Hematopoietic multipotent progenitor cell treated with erythropoietin and hydrocortisone succinate and interleukin-3 and kit ligand, for 8 days (in vitro differentiated cells): ENCODE results near the gene LRRC49.
"Not testable (repeated sequence)": the region's sequence is repeated elsewhere in the genome, so short reads cannot be mapped to it uniquely, and the experiment has no call there.

Experiments
- DNase-seq: peaks from one replicate; pipeline ENCODE4 v3.0.0-alpha.2; 2015

The LRRC49 gene

GRCh38 chr15:71004506-71004905, 111.9 kb downstream of the LRRC49 start:
- DNase-seq: not testable (repeated sequence)

DNA sequence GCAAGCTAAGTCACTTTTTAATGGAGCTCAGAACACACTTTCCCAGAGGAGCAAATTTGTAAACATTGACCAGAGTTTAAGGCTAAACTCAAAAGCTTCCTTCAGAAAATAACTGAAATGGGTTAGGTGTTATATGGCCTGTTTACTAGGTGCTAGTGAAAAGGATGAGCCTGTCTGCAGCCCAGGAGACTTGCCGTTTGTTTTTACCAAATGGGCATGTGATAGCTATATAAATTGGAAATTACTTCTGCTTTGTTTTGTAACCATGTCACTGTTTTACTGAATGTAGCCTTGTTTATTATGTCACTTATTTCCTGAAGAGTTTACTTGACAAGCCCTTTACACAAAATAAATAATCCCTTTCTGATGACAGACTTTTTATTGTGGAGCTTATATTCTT, 113.3 kb downstream of the LRRC49 start:
- DNase-seq: no peak

GRCh38 chr15:71008250-71008870, 115.7 kb downstream of the LRRC49 start:
- DNase-seq: no peak

DNA sequence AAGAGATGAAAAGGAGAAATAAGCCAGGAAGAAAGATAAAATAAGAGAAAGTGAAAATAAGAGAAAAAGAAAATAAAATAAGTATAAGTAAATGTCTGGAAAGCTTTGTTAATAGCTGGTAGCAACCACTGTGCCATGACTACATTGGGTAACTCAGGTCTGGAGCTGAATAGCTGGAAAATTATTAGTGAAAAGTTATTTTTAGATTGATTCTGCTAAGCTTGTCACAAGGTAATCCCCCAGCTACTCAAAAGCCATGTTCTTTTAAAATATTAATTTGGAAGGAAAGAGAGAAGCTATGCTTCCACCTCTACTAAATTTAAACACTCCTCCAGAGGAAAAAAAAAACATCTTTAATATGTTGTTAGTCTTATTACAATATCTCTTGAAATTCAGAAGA, 117.8 kb downstream of the LRRC49 start:
- DNase-seq: no peak

DNA sequence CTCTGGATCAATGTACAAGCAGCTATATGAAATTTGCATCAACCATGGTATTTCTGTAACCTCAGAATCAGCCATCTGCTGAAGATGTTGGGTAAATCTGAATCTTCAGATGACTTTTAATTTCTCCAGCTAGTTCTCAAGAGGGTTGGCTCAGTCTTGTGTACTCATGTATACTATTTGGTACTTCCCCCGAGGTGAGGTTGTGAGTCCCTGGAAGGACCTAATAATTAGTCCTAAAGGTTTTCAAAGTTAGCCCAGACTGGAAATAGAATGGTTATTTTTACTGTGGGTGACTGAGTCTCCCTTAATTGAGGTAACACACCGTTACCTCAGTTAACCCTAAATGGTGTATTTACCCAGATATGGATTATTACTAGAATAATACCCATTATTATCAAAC, 118.4 kb downstream of the LRRC49 start:
- DNase-seq: no peak

GRCh38 chr15:71011503-71012155, 119.0 kb downstream of the LRRC49 start:
- peak; percentile 16 for DNase-seq

DNA sequence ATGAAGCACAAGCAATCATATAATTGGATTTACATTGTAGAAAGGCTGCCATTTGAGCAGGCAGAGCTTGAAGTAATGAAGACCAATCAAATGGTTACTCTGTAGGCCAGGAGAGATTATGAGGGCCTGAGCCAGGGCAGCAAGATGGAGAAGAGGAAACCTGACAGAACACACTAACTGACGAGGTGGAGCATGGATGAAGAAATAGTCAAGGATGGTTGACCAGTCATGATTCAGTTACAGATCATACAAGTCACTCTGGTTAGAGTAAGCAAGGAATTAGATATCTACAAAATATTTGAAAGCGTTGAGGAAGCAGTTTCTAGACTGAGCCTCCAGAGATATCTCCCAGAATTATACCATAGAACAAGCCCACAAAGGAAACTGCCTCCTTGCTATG, 120.8 kb downstream of the LRRC49 start:
- no peak for DNase-seq

- DNase-seq: no peak
Observed at GRCh38 chr15:71015342-71015741, 122.7 kb downstream of the LRRC49 start.

- not testable (repeated sequence) for DNase-seq
Observed at GRCh38 chr15:71031232-71031631, 138.6 kb downstream of the LRRC49 start.

DNA sequence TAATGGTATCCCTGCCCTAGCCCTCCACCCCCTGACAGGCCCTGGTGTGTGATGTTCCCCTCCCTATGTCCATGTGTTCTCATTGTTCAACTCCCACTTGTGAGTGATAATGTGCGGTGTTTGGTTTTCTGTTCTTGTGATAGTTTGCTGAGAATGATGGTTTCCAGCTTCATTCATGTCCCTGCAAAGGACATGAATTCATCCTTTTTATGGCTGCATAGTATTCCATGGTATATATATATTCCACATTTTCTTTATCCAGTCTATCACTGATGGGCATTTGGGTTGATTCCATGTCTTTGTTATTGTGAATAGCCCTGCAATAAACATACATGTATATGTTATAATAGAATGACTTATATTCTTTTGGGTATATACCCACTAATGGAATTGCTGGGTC, 142.9 kb downstream of the LRRC49 start:
- DNase-seq: not testable (repeated sequence)

GRCh38 chr15:71042356-71042922, 149.8 kb downstream of the LRRC49 start:
- no peak for DNase-seq

- DNase-seq: no peak
Observed at GRCh38 chr15:71043373-71043772, 150.7 kb downstream of the LRRC49 start.

GRCh38 chr15:71044006-71044405, 151.4 kb downstream of the LRRC49 start:
- no peak for DNase-seq

- not testable (repeated sequence) for DNase-seq
Observed at GRCh38 chr15:71046146-71046545, 153.5 kb downstream of the LRRC49 start.

GRCh38 chr15:71048913-71049675, 156.5 kb downstream of the LRRC49 start:
- no peak for DNase-seq

DNA sequence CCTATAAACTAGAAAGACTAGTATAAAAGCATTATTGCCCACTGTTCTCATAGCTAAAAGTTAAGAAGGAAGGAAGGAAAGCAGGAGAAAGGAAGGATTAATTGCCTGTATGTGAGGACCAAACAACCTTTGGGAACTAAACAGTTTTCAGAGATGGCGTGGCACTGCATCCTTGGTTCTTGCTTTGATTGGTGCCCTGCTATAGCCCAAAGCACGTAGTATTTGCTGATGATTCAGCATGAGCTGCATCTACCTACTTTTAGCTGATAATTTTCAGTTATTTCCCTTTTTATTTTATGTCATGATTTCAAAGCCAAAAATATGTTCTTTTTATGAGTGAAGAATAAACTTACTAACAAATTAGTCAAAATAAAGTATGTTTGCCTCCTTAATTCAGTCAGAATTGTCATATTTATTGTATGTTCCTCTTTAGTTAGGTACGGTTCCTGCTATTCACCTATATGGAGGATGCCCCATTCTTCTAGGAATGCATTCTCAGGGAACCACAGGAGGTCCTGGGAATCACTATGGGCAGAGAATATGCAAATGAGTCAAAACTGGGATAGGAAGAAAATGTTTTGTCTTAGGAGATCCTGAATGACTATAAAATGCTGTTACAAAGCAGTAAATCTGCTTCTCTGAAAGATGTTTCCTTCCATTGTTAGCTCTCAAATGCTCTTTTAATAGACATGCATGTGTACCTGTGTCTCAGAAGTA, 157.2 kb downstream of the LRRC49 start:
- no peak for DNase-seq

DNA sequence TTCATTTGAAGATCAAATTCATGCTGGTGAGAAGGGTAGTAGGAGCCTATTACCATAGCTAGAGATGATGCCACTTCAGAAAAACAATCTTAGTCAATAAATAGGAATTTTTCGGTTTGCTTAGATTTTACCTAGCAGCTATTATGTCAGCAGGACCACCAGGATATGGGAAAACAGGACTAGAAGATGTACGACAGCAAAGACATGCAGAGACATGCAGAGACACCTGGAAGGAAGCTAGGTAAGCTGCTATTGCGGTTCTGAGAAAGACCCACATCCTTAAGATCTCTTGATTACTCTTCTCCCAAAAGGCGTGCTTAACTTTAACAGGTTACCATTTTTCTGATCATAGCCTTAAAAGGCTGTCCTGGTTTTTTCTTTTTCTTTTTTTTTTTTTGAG, 157.8 kb downstream of the LRRC49 start:
- DNase-seq: no peak

GRCh38 chr15:71051539-71051938, 158.9 kb downstream of the LRRC49 start:
- no peak for DNase-seq

DNA sequence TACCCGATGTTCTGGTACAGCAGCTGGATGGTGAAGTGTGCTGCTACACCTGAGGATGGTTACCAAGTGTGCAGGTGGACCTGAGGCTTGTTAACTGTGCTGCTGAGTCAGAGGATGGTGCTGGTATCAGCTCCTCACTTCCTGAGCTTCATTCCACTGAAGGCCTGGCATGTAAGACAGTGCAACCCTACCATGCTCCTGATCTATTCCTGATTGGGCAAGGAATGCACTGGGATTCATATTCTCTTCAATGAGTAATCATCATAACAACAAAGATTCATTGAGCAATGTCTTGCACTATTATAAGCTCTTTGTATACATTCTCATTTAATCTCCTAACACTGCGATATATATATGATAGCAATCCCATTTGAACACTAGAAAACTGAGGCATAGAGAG, 159.7 kb downstream of the LRRC49 start:
- no peak for DNase-seq

- no peak for DNase-seq
Observed at GRCh38 chr15:71054286-71054952, 161.8 kb downstream of the LRRC49 start.

DNA sequence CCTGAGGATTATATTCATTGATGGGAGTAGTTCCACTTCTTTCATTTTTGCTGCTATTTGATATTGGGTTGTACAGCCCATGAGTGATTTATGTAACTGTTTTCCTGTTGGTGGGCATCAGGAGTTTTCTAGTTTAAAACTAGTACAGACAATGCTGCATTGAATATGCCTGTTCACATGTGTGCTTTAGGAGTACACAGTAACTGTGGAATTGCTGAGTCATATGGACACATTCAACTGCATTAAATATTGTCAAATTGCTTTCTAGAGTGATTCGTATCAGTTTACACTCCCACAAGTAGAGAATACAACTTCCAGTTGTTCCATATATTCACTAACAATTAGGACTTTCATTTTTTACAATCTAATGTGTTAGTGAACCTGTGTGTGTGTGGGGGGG, 162.8 kb downstream of the LRRC49 start:
- no peak for DNase-seq

- no peak for DNase-seq
Observed at GRCh38 chr15:71056111-71056510, 163.5 kb downstream of the LRRC49 start.

- no peak for DNase-seq
Observed at GRCh38 chr15:71057143-71057542, 164.5 kb downstream of the LRRC49 start.
